Activated CD4-positive, alpha-beta memory T cell treated with anti-CD3 and anti-CD28 coated beads for 36 hours (primary cell): Measurements from ENCODE around the gene SMAD3. TPM values are rescaled to one million over a fixed set of nuclear protein-coding genes. Genes with fewer than 3 reads are reported as not detected.

Experiments used
- CTCF ChIA-PET: fragments of 350-600 bp; sonication (Branson Sonifier 250); formaldehyde crosslinking; loops from one replicate; lab custom pipeline; 2021; ENCODE audit warnings: antibody characterized with exemption, inconsistent platforms; lab: Charles Lee
- POLR2A ChIA-PET: fragments of 350-600 bp; sonication (Branson Sonifier 250); formaldehyde crosslinking; loops from one replicate; lab custom pipeline; 2021; ENCODE audit warnings: antibody characterized with exemption; lab: Charles Lee
- DNase-seq: peaks from one replicate; pipeline ENCODE4 v3.0.0-alpha.2; 2020
- H3K27ac Mint-ChIP-seq: one replicate; pipeline ENCODE4 v1.8.0; 2021; ENCODE audit warnings: mixed read lengths
- H3K27me3 Mint-ChIP-seq: one replicate; pipeline ENCODE4 v1.8.0; 2021; ENCODE audit warnings: mixed read lengths
- H3K36me3 Mint-ChIP-seq: one replicate; pipeline ENCODE4 v1.8.0; 2021; ENCODE audit warnings: mixed read lengths
- H3K4me1 Mint-ChIP-seq: one replicate; pipeline ENCODE4 v1.8.0; 2021; ENCODE audit warnings: low read depth, mixed read lengths
- H3K4me3 Mint-ChIP-seq: one replicate; pipeline ENCODE4 v1.8.0; 2021; ENCODE audit warnings: mild to moderate bottlenecking, mixed read lengths
- H3K9me3 Mint-ChIP-seq: one replicate; pipeline ENCODE4 v1.8.0; 2021; ENCODE audit warnings: mixed read lengths
- intact Hi-C: fragments of 100-400 bp; cut with micrococcal nuclease; formaldehyde crosslinking; loops from one replicate; pipeline ENCODE4 v1.15.1; 2023
- total RNA-seq, 2 experiments: library from RNA; stranded (reverse); gene quantifications; one replicate each; pipeline ENCODE4 v1.2.3, GENCODE V29; 2021

The SMAD3 gene
- total RNA-seq, 2 experiments from 2014 or later: 50.2 to 50.5 TPM

GRCh38 chr15:67050062-67050461 is 15.3 kb upstream of the SMAD3 start:
- POLR2A ChIA-PET: no interaction called here
- CTCF ChIA-PET: no interaction called here
- Mint-ChIP-seq H3K4me1 (peaks cover 14% of the 10 kb centered on the region), H3K27me3 (no peaks in the 10 kb centered on the region), H3K36me3 (no peaks in the 10 kb centered on the region), H3K4me3 (no peak overlapping the region), H3K27ac (no peak overlapping the region), H3K9me3 (no peaks in the 10 kb centered on the region)
- no peak for DNase-seq
- intact Hi-C loops: no loop called here

- CTCF ChIA-PET: no interaction called here
Observed at GRCh38 chr15:67050522-67051087, 14.8 kb upstream of the SMAD3 start.

DNA sequence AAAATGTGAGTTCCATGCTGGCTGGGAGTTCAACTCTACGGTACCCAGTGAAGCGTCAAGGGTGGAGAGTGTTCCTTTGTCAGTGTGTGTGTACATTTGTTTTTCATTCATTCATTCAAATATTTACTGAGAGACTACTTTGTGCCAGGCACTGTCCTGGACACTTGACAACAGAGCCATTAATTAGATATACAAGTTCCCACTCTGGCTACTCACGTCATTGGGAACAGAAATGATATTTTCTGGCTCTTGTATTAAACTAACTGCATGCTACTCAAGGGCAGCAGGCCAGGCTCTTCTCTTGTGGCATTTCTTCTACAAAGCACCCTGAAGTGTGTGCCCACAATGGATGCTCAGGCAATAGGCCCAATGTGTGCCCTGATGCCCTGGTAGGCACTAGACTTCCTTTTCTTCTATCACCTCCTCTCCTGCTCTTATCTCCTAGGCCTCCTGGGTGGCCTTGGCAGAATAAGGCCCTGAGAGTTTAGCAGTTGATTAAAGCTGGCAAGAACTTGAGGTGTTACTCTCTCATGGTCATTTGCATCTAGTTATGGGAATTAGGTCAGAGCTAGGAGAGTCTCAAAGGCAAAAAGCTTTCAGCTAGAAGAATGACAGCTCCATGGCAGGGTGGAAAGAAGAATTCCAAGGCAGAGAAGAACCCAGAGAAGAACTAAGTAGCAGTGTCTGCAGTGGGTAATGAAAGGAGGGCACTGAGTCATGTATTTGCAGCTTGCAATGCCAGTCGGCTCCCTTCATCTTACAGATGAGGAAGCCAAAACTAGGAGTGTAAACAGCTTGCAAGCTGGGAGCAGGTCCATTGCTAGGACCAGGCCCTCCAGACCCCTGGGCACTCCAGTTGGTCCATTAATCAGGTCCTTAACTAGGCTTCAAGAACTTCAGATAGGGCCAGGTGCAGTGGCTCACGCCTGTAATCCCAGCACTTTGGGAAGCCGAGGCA is 14.0 kb upstream of the SMAD3 start:
- Mint-ChIP-seq H3K36me3 (no peaks in the 10 kb centered on the region), H3K4me1 (peaks cover 15% of the 10 kb centered on the region), H3K4me3 (no peak overlapping the region), H3K9me3 (no peaks in the 10 kb centered on the region), H3K27ac (no peak overlapping the region), H3K27me3 (no peaks in the 10 kb centered on the region)
- no peak for DNase-seq
- ChIA-PET CTCF (no interaction called here), POLR2A (no interaction called here)
- intact Hi-C loops: no loop called here

More at GRCh38 chr15:67050522-67051087, 14.8 kb upstream of the SMAD3 start:
- POLR2A ChIA-PET: no interaction called here
- Mint-ChIP-seq H3K4me1 (peaks cover 14% of the 10 kb centered on the region), H3K9me3 (no peaks in the 10 kb centered on the region), H3K27me3 (no peaks in the 10 kb centered on the region), H3K27ac (no peak overlapping the region), H3K36me3 (no peaks in the 10 kb centered on the region), H3K4me3 (no peak overlapping the region)
- intact Hi-C loops: no loop called here
- DNase-seq: no peak

- Mint-ChIP-seq H3K4me3 (no peak overlapping the region), H3K4me1 (peaks cover 18% of the 10 kb centered on the region), H3K36me3 (no peaks in the 10 kb centered on the region), H3K27me3 (no peaks in the 10 kb centered on the region), H3K9me3 (no peaks in the 10 kb centered on the region), H3K27ac (no peak overlapping the region)
- intact Hi-C loops: no loop called here
- CTCF ChIA-PET: no interaction called here
- POLR2A ChIA-PET: no interaction called here
- no peak for DNase-seq
Observed at GRCh38 chr15:67054676-67055075, 10.7 kb upstream of the SMAD3 start.

GRCh38 chr15:67059127-67059553 is 6.3 kb upstream of the SMAD3 start:
- ChIA-PET POLR2A (no interaction called here), CTCF (no interaction called here)
- H3K9me3 Mint-ChIP-seq: no peaks in the 10 kb centered on the region
- H3K4me1 Mint-ChIP-seq: peaks cover 11% of the 10 kb centered on the region
- H3K36me3 Mint-ChIP-seq: no peaks in the 10 kb centered on the region
- no peak overlapping the region for H3K4me3 Mint-ChIP-seq
- no peak for DNase-seq
- no peak overlapping the region for H3K27ac Mint-ChIP-seq
- intact Hi-C loops: no loop called here
- H3K27me3 Mint-ChIP-seq: peaks cover 5% of the 10 kb centered on the region

DNA sequence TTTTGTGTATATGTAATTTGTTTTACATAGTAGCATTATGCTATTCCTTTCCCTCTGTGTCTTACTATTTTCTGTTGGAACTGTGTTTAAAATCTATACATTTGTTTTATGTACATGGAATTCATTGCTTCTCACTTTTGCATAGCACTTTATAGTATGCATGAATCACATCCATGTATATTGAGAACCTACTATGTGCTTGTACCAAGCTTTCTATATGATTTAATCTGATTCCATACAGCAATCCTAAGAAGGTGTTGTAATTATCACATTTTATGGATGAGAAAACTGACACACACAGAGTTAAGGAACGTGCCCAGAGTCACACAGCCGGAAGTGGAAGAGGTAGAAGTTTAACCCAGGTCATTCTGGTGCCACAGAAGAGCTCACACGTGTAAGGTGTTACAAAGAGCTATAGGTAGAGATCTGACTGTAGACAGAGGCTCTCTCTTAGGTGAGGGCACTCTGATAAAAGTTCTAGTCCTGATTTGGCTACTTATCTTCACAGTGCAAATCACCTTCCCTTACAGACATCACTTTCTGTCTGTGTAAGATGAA is 3.5 kb upstream of the SMAD3 start:
- Mint-ChIP-seq H3K27ac (no peak overlapping the region), H3K4me1 (peaks cover 10% of the 10 kb centered on the region), H3K9me3 (no peaks in the 10 kb centered on the region), H3K36me3 (no peaks in the 10 kb centered on the region), H3K27me3 (peaks cover 10% of the 10 kb centered on the region), H3K4me3 (no peak overlapping the region)
- intact Hi-C loops: loop anchor here (10.0 kb wide), 1 partner anchor 773 kb away; no protein-coding TSS in a partner anchor
- ChIA-PET POLR2A (interaction anchor here (0.9 kb wide), 1 partner anchor 19 kb away, joined by 3 read pairs; no protein-coding TSS in a partner anchor), CTCF (interaction anchor here (0.9 kb wide), 1 partner anchor 19 kb away, joined by 3 read pairs; no protein-coding TSS in a partner anchor)
- no peak for DNase-seq

GRCh38 chr15:67062369-67062985 is 2.9 kb upstream of the SMAD3 start:
- Mint-ChIP-seq H3K27ac (no peak overlapping the region), H3K4me3 (no peak overlapping the region), H3K9me3 (no peaks in the 10 kb centered on the region), H3K27me3 (peaks cover 10% of the 10 kb centered on the region), H3K36me3 (peaks cover 6% of the 10 kb centered on the region), H3K4me1 (peaks cover 12% of the 10 kb centered on the region)
- no peak for DNase-seq
- CTCF ChIA-PET: interaction anchor here (0.9 kb wide), 1 partner anchor 18 kb away, joined by 3 read pairs; no protein-coding TSS in a partner anchor
- POLR2A ChIA-PET: no interaction called here
- intact Hi-C loops: loop anchor here (10.0 kb wide), 1 partner anchor 772 kb away; no protein-coding TSS in a partner anchor

DNA sequence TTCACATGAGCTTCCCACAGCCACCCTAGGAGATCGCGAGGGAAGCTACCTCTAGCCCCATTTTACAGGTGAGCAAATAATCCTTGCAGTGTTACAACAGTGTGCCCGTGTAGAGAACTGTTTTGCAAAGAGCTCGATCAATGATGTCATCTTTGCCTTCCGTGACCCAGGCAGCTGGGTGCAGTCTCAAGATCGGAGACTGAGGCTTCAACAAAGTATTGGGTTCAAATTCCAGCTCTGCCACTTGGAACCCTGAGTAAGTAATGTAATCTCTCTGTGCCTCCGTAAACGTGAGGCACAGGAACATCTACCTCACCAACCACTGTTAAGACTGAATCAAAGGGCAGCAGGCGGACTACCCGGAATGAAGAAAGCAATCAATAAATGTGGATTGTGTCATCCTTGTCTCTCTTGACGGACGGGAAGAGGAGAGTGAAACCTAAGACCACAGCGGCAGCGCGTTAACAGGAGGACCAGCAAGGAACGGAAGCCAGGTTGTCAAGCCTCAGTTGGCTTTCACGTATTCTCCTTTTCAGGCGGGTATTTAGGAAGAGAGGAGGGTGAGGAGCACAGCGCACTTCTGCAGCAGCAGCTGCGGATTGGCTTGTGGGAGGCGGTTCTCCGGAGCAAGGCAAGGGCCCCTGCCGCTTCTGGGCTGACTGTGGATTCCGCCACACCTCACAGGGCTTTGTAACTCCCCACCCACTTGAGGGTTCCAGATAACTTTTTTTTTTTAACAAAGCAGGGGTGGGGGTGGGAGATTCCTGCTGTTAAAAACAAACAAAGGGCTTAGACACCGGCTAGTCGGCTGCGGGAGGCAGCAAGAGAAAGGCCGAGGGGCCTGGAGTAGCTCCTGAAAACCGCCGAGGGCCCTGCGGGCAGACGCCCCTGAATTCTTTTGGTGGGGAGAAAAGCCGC is 1.5 kb upstream of the SMAD3 start:
- Mint-ChIP-seq H3K27me3 (peaks cover 10% of the 10 kb centered on the region), H3K9me3 (no peaks in the 10 kb centered on the region), H3K4me1 (peaks cover 27% of the 10 kb centered on the region), H3K36me3 (peaks cover 9% of the 10 kb centered on the region), H3K27ac (peak overlapping the region; percentile 15), H3K4me3 (peak overlapping the region; percentile 49)
- intact Hi-C loops: loop anchor here (10.0 kb wide), 1 partner anchor 771 kb away; no protein-coding TSS in a partner anchor
- CTCF ChIA-PET: interaction anchor here (0.6 to 8.7 kb wide), 2 partner anchors 19 to 176 kb away, joined by 3 to 69 read pairs; no protein-coding TSS in a partner anchor
- POLR2A ChIA-PET: interaction anchor here (0.6 kb wide), 1 partner anchor 34 kb away, joined by 3 read pairs; no protein-coding TSS in a partner anchor
- peak; percentile 33 for DNase-seq

- POLR2A ChIA-PET: interaction anchor here (0.9 to 6.0 kb wide), 8 partner anchors 14 to 110 kb away, joined by 3 to 54 read pairs (median 4); no protein-coding TSS in a partner anchor
- Mint-ChIP-seq H3K27me3 (peaks cover 10% of the 10 kb centered on the region), H3K27ac (peak overlapping the region; percentile 15), H3K36me3 (peaks cover 9% of the 10 kb centered on the region), H3K9me3 (no peaks in the 10 kb centered on the region), H3K4me1 (peaks cover 35% of the 10 kb centered on the region), H3K4me3 (peak overlapping the region; percentile 63)
- CTCF ChIA-PET: interaction anchor here (1.0 to 8.7 kb wide), 2 partner anchors 18 to 22 kb away, joined by 3 to 69 read pairs; no protein-coding TSS in a partner anchor
- intact Hi-C loops: loop anchor here (5.0 to 10.0 kb wide), 4 partner anchors 33 to 770 kb away; no protein-coding TSS in a partner anchor
- DNase-seq: peak; percentile 51
Observed at GRCh38 chr15:67064607-67065530, 533 bp upstream of the SMAD3 start.
